Vagina (tissue), 2 donors: ENCODE results near the gene MYO9A.

Source experiments
- CTCF ChIP-seq, 3 experiments: fragments of 450-650 bp in 2 of 3; fragments of 200-600 bp in 1 of 3; sonication (generic) in 1 of 3; IDR thresholded peaks; one replicate each; pipeline ENCODE4 v1.5.1; 2017 to 2019; ENCODE audit warnings: antibody characterized with exemption in 3 of 3, mild to moderate bottlenecking in 2 of 3, moderate library complexity in 2 of 3
- POLR2A ChIP-seq, 2 donors: fragments of 450-650 bp; IDR thresholded peaks; one replicate each; pipeline ENCODE4 v1.6.1; 2017; ENCODE audit warnings: antibody characterized with exemption in 2 of 2, mild to moderate bottlenecking in 2 of 2, moderate library complexity in 2 of 2

DNA sequence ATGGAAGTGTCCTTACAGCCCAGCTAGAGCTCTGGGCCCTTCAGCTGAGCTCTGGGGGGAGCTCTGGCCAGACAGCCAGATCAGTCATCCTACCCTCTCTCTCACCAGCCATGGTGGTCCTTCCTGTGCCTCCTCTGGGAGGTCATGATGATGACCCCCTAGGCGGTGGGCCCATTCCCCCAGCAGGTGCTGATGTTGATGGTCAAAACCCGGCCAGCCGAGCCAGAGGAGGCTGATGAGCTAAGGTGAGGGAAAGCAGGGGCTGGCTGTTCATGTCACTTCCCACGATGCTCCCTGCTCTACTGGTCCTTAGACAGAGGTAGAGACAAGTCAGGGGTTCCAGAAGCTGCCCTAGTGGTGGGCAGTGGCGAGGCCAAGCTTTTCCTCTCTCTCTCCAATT is 44.6 kb upstream of the MYO9A start:
- TF ChIP-seq POLR2A (IDR thresholded peaks at IDR 0.05) (no peak), CTCF (IDR thresholded peaks at IDR 0.05) (no peak)
